Cardiac fibroblast (primary cell): ENCODE data around the gene HELZ.

ENCODE experiments used
- DNase-seq, 2 donors: peaks; one replicate each; pipeline versions ENCODE4 v3.0.0 to v3.0.0-alpha.2; 2010; ENCODE audit warnings: low read depth in 2 of 2
- H3K4me3 ChIP-seq, 2 donors: replicated peaks in 1 of 2; 1 replicate in 1 of 2; 2 replicates in 1 of 2; pipeline ENCODE4 v1.5.1; 2011; ENCODE audit warnings: low read depth in 2 of 2, low read length in 2 of 2, mild to moderate bottlenecking in 2 of 2, moderate library complexity in 1 of 2
- CTCF ChIP-seq: IDR thresholded peaks from one replicate; pipeline ENCODE4 v1.5.1; 2011; ENCODE audit warnings: low read depth, mild to moderate bottlenecking, low read length, inconsistent platforms

The HELZ gene

GRCh38 chr17:67138392-67138791 lies 106.6 kb downstream of the HELZ start:
- TF ChIP-seq CTCF: no peak

GRCh38 chr17:67137860-67138259 lies 107.1 kb downstream of the HELZ start:
- TF ChIP-seq CTCF: no peak
- H3K4me3 ChIP-seq: no peak overlapping the region
- no peak for DNase-seq

More at GRCh38 chr17:67138392-67138791, 106.6 kb downstream of the HELZ start:
- DNase-seq: no peak
- no peak overlapping the region for H3K4me3 ChIP-seq

- no peak for TF ChIP-seq CTCF
- no peak for DNase-seq
- H3K4me3 ChIP-seq: no peak overlapping the region
Measured at GRCh38 chr17:67137026-67137370, 108.0 kb downstream of the HELZ start.

GRCh38 chr17:67136191-67137025 lies 108.6 kb downstream of the HELZ start:
- no peak overlapping the region for H3K4me3 ChIP-seq
- no peak for DNase-seq
- no peak for TF ChIP-seq CTCF

GRCh38 chr17:67133161-67133560 lies 111.8 kb downstream of the HELZ start:
- TF ChIP-seq CTCF: no peak
- no peak for DNase-seq
- H3K4me3 ChIP-seq: no peak overlapping the region

- TF ChIP-seq CTCF: no peak
- DNase-seq: no peak
Measured at GRCh38 chr17:67132366-67132765, 112.6 kb downstream of the HELZ start.

GRCh38 chr17:67130768-67131167 lies 114.2 kb downstream of the HELZ start:
- H3K4me3 ChIP-seq: no peak overlapping the region
- DNase-seq: no peak
- no peak for TF ChIP-seq CTCF

More at GRCh38 chr17:67132366-67132765, 112.6 kb downstream of the HELZ start:
- no peak overlapping the region for H3K4me3 ChIP-seq
